Liver (tissue), 9 donors: ENCODE results near the gene SYMPK. TPM values are rescaled to one million over a fixed set of nuclear protein-coding genes. Genes with fewer than 3 reads are reported as not detected.

Experiments used
- DNase-seq: peaks from one replicate; pipeline ENCODE4 v3.0.0-alpha.2; 2017; ENCODE audit warnings: low spot score
- H3K27ac ChIP-seq, 2 donors: one replicate each; pipeline ENCODE4 v1.7.0; 2013; ENCODE audit warnings: inconsistent platforms in 2 of 2, low read length in 2 of 2, control low read depth in 1 of 2, low read depth in 1 of 2, mild to moderate bottlenecking in 1 of 2
- H3K27me3 ChIP-seq, 4 donors: one replicate each; pipeline versions ENCODE4 v1.6.1 to v1.7.0; 2013; ENCODE audit warnings: low read length in 3 of 4, inconsistent platforms in 1 of 4, mild to moderate bottlenecking in 1 of 4, moderate library complexity in 1 of 4; ENCODE audit not compliant: control insufficient read depth in 4 of 4, insufficient read depth in 4 of 4
- H3K36me3 ChIP-seq, 4 donors: one replicate each; pipeline versions ENCODE4 v1.6.1 to v1.7.0; 2013; ENCODE audit warnings: low read length in 3 of 4, mild to moderate bottlenecking in 3 of 4, low read depth in 1 of 4, moderate library complexity in 1 of 4; ENCODE audit not compliant: control insufficient read depth in 4 of 4, insufficient read depth in 3 of 4
- H3K4me1 ChIP-seq, 4 donors: one replicate each; pipeline versions ENCODE4 v1.6.1 to v1.7.0; 2013; ENCODE audit warnings: low read length in 3 of 4, mild to moderate bottlenecking in 3 of 4, moderate library complexity in 1 of 4; ENCODE audit not compliant: control insufficient read depth in 4 of 4, insufficient read depth in 4 of 4
- H3K4me3 ChIP-seq, 3 donors: one replicate each; pipeline versions ENCODE4 v1.6.1 to v1.7.0; 2013; ENCODE audit warnings: low read length in 3 of 3, control low read depth in 1 of 3, low read depth in 1 of 3, mild to moderate bottlenecking in 1 of 3
- H3K9ac ChIP-seq, 2 donors: one replicate each; pipeline ENCODE4 v1.7.0; 2013; ENCODE audit warnings: low read length in 2 of 2, mild to moderate bottlenecking in 2 of 2, moderate library complexity in 2 of 2, control low read depth in 1 of 2, low read depth in 1 of 2
- H3K9me3 ChIP-seq, 4 donors: one replicate each; pipeline versions ENCODE4 v1.6.1 to v1.7.0; 2013; ENCODE audit warnings: low read length in 3 of 4; ENCODE audit not compliant: control insufficient read depth in 4 of 4
- FOXA1 ChIP-seq: IDR thresholded peaks from 2 replicates; pipeline ENCODE4 v1.6.1; 2016; ENCODE audit warnings: antibody characterized with exemption
- FOXA2 ChIP-seq: IDR thresholded peaks from 2 replicates; pipeline ENCODE4 v1.6.1; 2016; ENCODE audit warnings: antibody characterized with exemption
- HNF4A ChIP-seq, 2 donors: conservative IDR thresholded peaks; 2 replicates each; pipeline ENCODE4 v1.6.1; 2016; ENCODE audit warnings: antibody characterized with exemption in 2 of 2, mild to moderate bottlenecking in 2 of 2
- HNF4G ChIP-seq: IDR thresholded peaks from 2 replicates; pipeline ENCODE4 v1.6.1; 2016; ENCODE audit warnings: antibody characterized with exemption
- NR2F2 ChIP-seq: IDR thresholded peaks from 2 replicates; pipeline ENCODE4 v1.6.1; 2016; ENCODE audit warnings: antibody characterized with exemption
- RAD21 ChIP-seq, 2 donors: IDR thresholded peaks; 2 replicates each; pipeline ENCODE4 v1.6.1; 2016; ENCODE audit warnings: antibody characterized with exemption in 2 of 2, mild to moderate bottlenecking in 2 of 2
- RXRA ChIP-seq, 2 donors: IDR thresholded peaks; 2 replicates each; pipeline ENCODE4 v1.6.1; 2017 to 2018; ENCODE audit warnings: antibody characterized with exemption in 2 of 2, mild to moderate bottlenecking in 1 of 2
- YY1 ChIP-seq: IDR thresholded peaks from 2 replicates; pipeline ENCODE4 v1.6.1; 2016; ENCODE audit warnings: antibody characterized with exemption, mild to moderate bottlenecking
- WGBS: extraction: QIAGEN DNeasy Blood & Tissue Kit; methylation state at CpG from one replicate; pipeline ENCODE4 v1.1.7; 2013; 5-methylcytosine and 5-hydroxymethylcytosine counted together
- polyA plus RNA-seq, 2 donors: library from polyadenylated mRNA; stranded (reverse) in 1 of 2; unstranded in 1 of 2; fragments of 200-250 nt in 1 of 2; fragments of >200 nt in 1 of 2; fragmentation: Nextera tagmentation in 1 of 2; extraction: Ambion mirVana in 1 of 2; gene quantifications; one replicate each; pipeline versions ENCODE4 v1.2.1 to v1.2.3, GENCODE V29; 2013 to 2015
- total RNA-seq, 2 donors: library from RNA; depleted of rRNA; stranded (reverse); fragments of >200 nt; gene quantifications; one replicate each; pipeline ENCODE4 v1.2.3, GENCODE V29; 2014
- TF ChIP-seq, protein P1 (sequence below): fragments of 150-350 bp; IDR thresholded peaks from 2 replicates; pipeline ENCODE4 v1.5.1; 2017; ENCODE audit warnings: improper control_type of control experiment, low read depth, low read length; ENCODE audit not compliant: missing input control
- TF ChIP-seq, protein P2 (sequence below): IDR thresholded peaks from 2 replicates; pipeline ENCODE4 v1.6.1; 2016; ENCODE audit warnings: antibody characterized with exemption, mild to moderate bottlenecking
- TF ChIP-seq, protein P3 (sequence below): IDR thresholded peaks from 2 replicates; pipeline ENCODE4 v1.6.1; 2016; ENCODE audit warnings: antibody characterized with exemption
- donor health status: healthy.
- donor health status: healthy.
- donor health status: healthy.
- donor health status: healthy.
- donor health status: healthy.

The SYMPK gene
- total and polyA plus RNA-seq, 4 donors, result 5.5 to 26.1 (median 24.1) TPM

DNA sequence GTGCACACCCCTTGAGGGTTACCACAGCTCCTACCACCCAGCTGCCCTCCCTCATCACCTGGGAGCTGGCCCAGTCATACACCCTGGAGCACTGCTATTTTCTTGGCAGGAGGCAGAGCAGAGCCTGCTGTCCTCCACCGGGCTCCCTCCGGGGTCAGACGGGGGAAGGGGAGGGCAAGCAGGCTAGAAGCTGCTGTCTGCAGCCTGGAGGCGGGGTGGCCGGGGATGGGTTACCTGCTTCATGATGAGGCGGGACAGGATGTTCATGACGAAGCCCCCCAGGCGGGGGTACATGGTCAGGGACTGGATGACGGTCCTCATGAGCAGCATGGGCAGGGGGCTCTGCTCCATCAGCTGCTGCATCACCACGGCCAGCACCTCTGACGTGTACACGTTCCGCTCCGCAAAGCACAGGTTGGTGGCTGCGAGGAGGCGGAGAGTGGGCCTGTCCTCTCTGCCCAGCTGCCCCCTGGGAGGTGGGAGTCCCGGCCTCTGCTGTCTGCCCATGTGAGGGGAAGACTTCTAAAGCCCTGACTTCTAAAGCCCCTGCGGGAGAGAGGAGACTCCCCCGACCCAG lies 45.1 kb downstream of the SYMPK start:
- DNase-seq, result no peak
- Histone ChIP-seq H3K36me3 (peaks cover 5 to 34% (median 9%) of the 10 kb centered on the region in 4 donors), H3K9me3 (no peaks in the 10 kb centered on the region), H3K4me3 (no peak overlapping the region), H3K27ac (no peak overlapping the region), H3K4me1 (peaks cover 0 to 7% (median 0%) of the 10 kb centered on the region in 4 donors), H3K9ac (no peak overlapping the region), H3K27me3 (no peaks in the 10 kb centered on the region)
- WGBS, result 82% methylated on average over 19 of the region's 19 CpGs
- TF ChIP-seq HNF4A (conservative IDR thresholded peaks at IDR 0.05) (no peak), YY1 (no peak), FOXA2 (no peak), FOXA1 (no peak), HNF4G (no peak), RXRA (IDR thresholded peaks at IDR 0.05) (no peak)
- TF ChIP-seq, protein P1, sequence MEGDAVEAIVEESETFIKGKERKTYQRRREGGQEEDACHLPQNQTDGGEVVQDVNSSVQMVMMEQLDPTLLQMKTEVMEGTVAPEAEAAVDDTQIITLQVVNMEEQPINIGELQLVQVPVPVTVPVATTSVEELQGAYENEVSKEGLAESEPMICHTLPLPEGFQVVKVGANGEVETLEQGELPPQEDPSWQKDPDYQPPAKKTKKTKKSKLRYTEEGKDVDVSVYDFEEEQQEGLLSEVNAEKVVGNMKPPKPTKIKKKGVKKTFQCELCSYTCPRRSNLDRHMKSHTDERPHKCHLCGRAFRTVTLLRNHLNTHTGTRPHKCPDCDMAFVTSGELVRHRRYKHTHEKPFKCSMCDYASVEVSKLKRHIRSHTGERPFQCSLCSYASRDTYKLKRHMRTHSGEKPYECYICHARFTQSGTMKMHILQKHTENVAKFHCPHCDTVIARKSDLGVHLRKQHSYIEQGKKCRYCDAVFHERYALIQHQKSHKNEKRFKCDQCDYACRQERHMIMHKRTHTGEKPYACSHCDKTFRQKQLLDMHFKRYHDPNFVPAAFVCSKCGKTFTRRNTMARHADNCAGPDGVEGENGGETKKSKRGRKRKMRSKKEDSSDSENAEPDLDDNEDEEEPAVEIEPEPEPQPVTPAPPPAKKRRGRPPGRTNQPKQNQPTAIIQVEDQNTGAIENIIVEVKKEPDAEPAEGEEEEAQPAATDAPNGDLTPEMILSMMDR, result no peak
- TF ChIP-seq, protein P2, sequence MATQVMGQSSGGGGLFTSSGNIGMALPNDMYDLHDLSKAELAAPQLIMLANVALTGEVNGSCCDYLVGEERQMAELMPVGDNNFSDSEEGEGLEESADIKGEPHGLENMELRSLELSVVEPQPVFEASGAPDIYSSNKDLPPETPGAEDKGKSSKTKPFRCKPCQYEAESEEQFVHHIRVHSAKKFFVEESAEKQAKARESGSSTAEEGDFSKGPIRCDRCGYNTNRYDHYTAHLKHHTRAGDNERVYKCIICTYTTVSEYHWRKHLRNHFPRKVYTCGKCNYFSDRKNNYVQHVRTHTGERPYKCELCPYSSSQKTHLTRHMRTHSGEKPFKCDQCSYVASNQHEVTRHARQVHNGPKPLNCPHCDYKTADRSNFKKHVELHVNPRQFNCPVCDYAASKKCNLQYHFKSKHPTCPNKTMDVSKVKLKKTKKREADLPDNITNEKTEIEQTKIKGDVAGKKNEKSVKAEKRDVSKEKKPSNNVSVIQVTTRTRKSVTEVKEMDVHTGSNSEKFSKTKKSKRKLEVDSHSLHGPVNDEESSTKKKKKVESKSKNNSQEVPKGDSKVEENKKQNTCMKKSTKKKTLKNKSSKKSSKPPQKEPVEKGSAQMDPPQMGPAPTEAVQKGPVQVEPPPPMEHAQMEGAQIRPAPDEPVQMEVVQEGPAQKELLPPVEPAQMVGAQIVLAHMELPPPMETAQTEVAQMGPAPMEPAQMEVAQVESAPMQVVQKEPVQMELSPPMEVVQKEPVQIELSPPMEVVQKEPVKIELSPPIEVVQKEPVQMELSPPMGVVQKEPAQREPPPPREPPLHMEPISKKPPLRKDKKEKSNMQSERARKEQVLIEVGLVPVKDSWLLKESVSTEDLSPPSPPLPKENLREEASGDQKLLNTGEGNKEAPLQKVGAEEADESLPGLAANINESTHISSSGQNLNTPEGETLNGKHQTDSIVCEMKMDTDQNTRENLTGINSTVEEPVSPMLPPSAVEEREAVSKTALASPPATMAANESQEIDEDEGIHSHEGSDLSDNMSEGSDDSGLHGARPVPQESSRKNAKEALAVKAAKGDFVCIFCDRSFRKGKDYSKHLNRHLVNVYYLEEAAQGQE, result no peak
- TF ChIP-seq, protein P3, sequence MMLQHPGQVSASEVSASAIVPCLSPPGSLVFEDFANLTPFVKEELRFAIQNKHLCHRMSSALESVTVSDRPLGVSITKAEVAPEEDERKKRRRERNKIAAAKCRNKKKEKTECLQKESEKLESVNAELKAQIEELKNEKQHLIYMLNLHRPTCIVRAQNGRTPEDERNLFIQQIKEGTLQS, result no peak

DNA sequence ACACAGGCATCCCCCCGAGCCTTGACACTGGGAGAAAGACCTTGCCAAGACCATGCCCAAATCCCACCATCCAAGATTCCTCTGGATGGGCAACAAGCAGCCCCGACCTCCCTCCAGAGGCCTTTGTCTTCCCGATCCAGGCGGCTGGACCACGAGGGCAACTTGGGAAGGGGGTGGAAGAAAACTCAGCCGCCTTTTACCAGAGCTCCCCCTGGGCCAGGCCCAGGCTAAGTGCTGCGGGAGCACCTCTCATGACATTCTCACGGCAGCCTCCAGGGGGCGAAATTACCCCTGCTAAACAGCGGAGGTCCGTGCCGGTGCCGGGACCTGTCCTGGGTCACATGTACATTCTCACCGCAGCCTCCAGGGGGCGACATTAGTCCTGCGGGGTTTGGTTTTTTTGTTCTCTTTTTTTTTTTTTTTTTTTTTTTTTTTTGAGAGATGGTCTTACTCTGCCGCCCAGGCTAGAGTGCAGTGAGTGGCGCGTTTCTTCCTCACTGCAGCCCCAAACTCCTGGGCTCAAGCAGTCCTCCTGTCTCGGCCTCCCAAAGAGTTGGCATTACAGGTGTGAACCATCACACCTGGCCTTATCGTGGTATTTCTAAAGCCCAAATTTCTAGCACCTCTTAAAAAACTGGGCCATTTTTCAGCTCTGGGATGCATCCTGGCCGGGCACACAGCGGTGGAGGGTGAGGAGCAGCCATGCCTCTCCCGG lies 45.8 kb downstream of the SYMPK start:
- peak; percentile 97 for DNase-seq
- peak; percentile 88 to 90 for TF ChIP-seq RAD21 (IDR thresholded peaks at IDR 0.05)
- TF ChIP-seq, protein P2, result no peak
- TF ChIP-seq NR2F2, result peak; percentile 59
- TF ChIP-seq, protein P1, result peak; percentile 98
- peak in 1 of 2 donors; percentile 50 for TF ChIP-seq RXRA (IDR thresholded peaks at IDR 0.05)
- 22% methylated on average over 24 of the region's 24 CpGs for WGBS
- H3K4me3 ChIP-seq, result no peak overlapping the region
- no peak overlapping the region for H3K27ac ChIP-seq
- H3K4me1 ChIP-seq, result peaks cover 0 to 7% (median 0%) of the 10 kb centered on the region in 4 donors
- peaks cover 3 to 28% (median 8%) of the 10 kb centered on the region in 4 donors for H3K36me3 ChIP-seq
- no peaks in the 10 kb centered on the region for H3K27me3 ChIP-seq
- H3K9ac ChIP-seq, result no peak overlapping the region
- no peaks in the 10 kb centered on the region for H3K9me3 ChIP-seq
